B cell (primary cell): ENCODE data around the gene PRKCZ.

ENCODE experiments used
- CTCF ChIP-seq: fragments of 200-600 bp; IDR thresholded peaks from one replicate; pipeline ENCODE4 v1.8.0; 2022; ENCODE audit warnings: antibody characterized with exemption, mild to moderate bottlenecking
- EZH2 ChIP-seq: IDR thresholded peaks from 2 replicates; pipeline ENCODE4 v1.6.1; 2012; ENCODE audit warnings: borderline replicate concordance, low read depth, mild to moderate bottlenecking, moderate library complexity, low read length; ENCODE audit not compliant: insufficient read depth, poor library complexity, severe bottlenecking

GRCh38 chr1:2108213-2108876, 58.1 kb downstream of the PRKCZ start:
- no peak for TF ChIP-seq CTCF
- TF ChIP-seq EZH2: no peak
